GM18868 (cell line): ENCODE data around the gene SCFD1.

Experiments
- ATAC-seq: cut with Tn5 transposase; IDR thresholded peaks from one replicate; pipeline ENCODE4 v1.9.1; 2021; ENCODE audit warnings: mild to moderate bottlenecking, moderate library complexity; ENCODE audit not compliant: unreplicated experiment

The SCFD1 gene

DNA sequence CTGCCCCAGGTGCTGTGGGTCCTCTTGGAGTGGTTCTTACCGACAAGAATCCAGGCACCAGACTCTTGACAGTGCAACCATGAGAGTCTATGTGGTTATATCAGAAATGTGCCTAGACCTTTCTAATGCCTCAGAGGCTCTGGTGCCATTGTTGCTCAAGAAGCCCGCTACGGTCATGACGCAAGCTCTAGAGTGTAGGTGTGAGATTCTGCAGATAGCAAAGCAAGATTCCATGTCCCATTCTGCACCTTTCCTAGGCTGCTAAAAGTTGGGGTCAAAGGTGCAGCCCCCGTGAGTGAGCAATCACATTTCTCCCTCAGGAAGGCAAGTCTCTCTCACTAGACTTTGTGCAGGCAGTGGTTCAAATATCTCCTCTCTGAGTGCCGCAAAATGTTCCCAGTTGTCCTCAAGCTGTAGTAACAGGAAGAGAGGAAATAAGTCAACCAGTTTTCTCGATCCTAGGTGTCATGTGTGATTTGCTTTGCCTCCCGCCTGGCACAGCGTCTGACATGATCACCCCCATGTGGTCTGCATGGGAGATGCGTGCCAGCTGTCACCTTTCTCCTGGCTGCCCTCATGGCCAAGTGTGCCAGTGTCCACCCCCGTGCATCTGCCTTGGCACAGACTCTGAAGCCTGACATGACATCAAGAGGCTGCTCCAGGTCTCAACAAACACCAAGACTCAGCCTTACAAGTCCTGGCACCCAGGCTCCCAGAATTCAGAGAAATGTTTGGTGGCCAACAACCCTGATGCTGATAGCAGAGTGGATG is 129.7 kb downstream of the SCFD1 start:
- ATAC-seq = no peak

DNA sequence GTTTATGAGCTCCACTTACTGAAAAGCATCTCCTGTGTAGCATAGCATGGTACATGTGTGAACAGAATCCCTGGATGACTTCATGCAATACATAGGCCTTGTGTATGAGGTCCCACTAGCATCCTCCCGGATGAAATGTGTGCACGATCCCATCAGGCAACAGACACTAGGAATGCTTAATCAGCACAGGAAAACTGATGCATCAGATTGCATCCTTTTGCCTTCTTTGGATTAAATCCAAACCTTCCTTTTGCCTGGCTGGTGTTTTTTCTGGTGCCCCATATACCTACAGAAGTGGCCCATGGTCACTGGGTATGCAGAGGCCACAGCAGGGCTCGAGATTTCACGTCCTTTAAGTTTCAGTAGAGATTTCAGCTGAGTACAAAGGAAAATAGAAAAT is 131.3 kb downstream of the SCFD1 start:
- ATAC-seq = no peak

DNA sequence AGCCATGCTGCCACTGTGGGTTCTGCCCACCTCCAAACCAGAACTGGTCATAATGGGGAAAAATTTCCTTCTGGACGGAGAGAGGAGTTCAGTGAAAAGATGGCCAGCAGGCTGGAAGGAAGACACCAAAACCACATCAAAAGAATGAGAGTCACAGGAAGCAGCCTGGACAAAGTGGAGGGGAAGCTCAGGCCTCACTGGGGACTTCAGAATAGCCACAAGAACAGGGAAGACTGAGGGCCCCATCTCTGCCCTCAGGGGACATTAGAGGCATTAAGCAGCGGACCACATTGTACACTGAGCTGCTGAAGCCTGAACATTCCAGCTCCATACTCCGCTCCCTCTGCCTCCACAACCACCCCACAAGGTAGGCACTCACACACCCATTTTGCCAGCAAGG is 132.7 kb downstream of the SCFD1 start:
- ATAC-seq = no peak

DNA sequence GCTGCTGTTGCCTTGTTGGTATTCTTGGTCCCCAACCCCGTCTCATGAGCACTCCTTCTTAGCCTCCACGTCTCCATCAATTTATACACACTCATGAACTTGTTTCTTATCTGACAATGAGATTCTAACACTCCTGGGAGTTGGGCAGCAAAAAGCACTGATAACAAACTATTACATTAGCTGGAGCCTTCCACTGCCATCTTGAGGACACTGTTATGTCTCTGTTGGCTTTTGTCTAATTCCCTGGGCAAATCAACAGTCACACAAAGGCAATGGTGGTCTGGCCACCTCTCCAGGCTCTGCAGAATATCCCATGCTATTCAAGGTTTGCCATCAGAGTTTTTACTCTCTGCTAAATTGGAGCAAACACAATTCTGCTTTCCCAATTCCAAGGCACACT is 134.5 kb downstream of the SCFD1 start:
- ATAC-seq = no peak

DNA sequence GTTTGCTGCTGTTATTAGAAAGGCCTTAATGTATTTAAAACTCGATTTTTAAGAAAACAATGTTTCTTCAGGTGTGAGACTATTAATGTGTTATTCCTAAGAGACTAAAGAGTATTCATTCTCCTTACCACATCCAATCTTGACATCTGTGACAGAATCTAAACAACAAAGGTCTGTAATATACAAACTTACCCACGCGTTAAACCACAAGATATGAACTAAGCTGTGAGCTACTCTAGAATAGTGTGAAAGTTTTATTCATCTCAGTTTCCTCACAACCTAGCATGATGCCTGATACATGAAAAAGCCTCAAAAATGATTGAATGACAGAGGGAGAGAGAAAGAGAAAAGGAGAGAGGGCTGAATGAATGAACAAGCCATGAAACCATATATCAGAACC is 135.0 kb downstream of the SCFD1 start:
- ATAC-seq = no peak

DNA sequence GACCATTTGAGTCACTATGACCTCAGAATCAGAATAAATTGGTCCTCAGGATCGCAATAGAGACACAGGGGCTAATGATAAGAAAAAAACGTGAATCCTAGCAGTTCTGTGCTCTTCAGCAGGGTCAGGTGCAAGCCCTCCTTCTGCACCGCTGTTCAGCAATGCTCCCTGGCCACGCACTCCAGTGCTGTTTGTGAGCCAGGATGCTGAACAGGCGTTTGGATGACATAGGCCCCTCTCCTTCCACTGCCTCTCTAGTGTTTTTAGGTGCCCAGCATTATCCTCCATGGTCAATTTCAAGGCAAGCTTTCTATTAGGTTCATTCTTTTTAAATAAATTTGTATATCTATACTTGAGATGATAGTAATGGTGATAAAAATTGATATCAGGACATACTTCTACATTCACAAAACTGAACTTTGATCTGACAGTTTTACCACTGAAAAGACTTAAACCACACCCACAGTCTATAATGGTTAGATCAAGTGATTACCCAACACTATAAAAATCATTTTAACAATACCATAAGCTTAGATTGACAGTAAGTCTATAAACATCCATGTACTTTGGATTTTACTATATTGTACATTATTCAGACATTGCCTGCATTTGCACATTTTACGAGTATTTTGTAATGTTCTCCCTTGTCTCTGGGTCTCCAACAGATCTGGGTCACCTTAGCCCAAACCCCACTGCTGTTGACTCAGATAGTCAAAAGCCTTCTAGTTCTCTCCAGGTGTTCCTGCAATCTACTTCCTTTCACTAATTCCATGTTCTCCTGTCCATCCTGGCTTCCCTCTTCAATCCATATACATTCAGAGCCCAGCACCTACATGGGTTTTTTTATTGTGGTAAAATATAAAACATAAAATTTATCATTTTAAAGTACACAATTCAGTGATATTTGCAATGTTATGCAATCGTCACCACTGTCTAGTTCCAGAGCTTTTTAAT is 137.3 kb downstream of the SCFD1 start:
- no peak for ATAC-seq

DNA sequence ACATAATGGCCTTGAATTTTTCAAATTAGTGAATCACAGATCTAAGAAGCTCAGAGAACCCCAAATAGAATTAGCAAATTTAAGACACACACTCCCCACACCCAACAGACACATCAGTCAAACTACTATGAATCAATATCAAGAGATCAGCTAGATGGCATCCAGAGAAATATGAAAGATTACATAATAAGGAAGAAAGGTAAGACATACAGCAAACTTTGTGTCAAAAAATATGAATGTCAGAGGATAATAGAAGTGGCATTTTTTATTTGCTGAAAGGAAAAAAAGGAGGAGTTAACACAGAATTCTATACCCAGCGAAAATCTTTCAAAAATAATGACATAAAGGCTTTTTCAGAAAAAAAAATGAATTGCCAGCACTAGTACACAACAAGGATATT is 141.8 kb downstream of the SCFD1 start:
- no peak for ATAC-seq

DNA sequence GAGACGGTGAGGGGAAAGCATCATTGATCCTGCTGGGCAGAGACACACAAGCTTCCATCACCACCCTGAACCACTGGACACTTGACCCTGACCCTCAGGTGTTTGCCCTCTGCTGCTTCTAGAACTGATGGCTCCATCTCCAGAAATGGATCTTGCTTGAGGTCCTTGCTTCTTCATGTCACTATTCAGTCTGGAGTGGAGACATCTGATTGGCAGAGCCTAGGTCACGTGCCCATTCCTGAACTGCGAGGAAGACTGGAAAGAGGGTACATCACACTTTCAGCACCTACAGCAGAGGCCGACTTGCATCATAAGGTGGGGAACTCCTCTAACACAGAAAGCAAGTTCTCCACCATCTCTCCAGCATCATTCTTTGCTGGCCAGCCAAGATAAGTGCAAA is 145.5 kb downstream of the SCFD1 start:
- ATAC-seq = no peak

DNA sequence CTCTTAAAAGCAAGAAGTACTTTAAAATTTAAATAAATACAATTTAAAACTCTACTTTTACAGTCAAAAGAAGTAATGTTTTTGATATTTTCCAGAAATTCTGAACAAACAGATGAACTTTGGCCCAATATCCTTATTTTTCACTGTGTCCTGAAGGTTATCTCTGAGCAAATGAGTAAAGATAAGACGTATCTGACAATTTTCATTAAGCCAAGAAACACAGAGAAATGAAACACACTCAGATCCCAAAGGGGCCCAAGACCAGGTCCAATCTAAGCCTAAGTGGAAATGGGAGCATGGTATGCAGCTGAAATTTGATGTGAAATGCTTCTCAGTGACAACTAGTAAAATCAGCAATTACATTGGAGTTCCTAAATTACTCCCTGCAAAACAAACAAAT is 146.7 kb downstream of the SCFD1 start:
- no peak for ATAC-seq

DNA sequence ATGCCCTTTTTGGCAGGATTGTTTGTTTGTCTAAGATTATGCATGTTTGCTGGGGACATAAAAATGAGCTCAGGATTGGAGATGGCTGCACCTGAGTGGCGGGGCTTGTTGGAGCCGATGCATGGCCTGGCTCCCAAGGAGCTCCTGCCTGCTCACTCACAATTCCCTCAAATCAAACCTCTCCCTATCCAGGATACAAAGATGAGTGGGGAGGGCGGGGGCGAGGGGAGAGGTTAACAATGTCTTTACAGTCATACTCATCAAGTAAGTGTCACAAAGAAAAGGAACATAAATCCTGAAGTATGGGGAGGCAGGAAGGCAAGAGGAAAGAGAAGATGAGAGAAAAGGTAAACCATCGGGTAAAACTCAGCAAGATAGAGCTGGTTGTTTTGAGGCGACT is 148.3 kb downstream of the SCFD1 start:
- no peak for ATAC-seq

DNA sequence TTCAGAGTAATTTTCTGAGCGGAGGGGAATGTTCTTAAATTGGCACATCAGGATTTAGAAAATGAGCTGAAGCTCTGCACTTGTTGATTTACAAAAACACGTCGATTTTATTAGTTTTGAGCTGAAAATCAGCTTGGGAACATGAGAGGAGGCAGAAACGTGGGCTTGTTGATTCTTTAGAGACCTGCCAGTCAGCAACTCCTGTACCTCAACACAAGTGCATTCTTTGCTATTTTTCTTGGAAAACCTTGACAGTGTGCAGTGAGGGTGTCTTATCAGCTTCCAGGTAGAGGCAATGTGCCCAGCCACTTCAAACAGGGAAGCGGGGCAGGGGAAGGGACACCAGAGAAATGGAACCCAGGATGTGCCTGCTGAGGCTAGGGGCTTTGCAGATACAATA is 149.5 kb downstream of the SCFD1 start:
- no peak for ATAC-seq

DNA sequence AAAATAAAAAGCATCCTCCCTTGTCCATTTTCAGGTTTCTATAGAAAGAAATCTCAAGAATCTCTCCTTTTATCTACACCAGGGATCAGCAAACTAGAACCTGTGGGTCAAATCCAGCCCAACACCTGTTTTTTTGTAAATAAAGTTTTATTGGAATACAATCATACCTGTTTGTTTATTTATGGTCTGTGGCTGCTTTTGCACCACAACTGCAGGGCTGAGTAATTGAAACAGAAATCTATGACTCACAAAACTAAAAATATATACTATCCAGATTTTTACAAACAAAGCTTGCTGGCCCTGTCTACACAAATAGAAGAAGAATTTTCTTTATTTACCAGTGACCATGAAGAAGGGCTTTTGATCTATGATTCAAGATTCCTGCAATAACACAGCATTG is 157.1 kb downstream of the SCFD1 start:
- ATAC-seq = peak; percentile 90
